ENCODE measurements around the gene PROC. TPM values are rescaled to one million over a fixed set of nuclear protein-coding genes. Genes with fewer than 3 reads are reported as not detected.

The PROC gene
- total RNA-seq, 1 experiment from 2014 or later, result not detected

DNA sequence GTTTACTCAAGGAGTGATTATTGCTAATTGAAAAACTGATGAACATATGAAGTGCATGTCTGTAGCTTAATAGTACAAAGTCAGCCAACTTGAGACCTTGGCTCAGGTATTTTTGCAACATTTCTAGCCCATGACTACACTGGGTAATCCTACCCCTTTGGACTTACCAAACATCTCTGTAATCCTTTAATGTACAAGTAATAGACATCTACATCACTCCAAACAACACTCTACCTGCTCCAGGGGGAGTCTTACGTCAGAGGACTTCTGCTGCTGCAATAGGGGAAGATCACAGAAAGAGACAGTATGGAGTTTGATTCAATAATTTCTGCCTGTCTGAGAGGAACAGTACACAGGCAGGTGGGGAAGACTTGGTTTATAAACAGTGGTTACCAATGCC lies 54.0 kb downstream of the PROC start:
- intact Hi-C loops (cut with micrococcal nuclease), result no loop called here
- DNase-seq (ENCODE audit: low read depth, low spot score) (no peak), ATAC-seq (no peak)
- no peak for TF ChIP-seq ZNF274 (IDR thresholded peaks at IDR 0.05; ENCODE audit: low read depth, low read length)
- no peak for TF ChIP-seq YY1 (IDR thresholded peaks at IDR 0.05; ENCODE audit: extremely low read depth, insufficient replicate concordance, low read depth, low read length)
- no peak for TF ChIP-seq RAD21 (IDR thresholded peaks at IDR 0.05; ENCODE audit: low read depth)
- TF ChIP-seq, protein P1, sequence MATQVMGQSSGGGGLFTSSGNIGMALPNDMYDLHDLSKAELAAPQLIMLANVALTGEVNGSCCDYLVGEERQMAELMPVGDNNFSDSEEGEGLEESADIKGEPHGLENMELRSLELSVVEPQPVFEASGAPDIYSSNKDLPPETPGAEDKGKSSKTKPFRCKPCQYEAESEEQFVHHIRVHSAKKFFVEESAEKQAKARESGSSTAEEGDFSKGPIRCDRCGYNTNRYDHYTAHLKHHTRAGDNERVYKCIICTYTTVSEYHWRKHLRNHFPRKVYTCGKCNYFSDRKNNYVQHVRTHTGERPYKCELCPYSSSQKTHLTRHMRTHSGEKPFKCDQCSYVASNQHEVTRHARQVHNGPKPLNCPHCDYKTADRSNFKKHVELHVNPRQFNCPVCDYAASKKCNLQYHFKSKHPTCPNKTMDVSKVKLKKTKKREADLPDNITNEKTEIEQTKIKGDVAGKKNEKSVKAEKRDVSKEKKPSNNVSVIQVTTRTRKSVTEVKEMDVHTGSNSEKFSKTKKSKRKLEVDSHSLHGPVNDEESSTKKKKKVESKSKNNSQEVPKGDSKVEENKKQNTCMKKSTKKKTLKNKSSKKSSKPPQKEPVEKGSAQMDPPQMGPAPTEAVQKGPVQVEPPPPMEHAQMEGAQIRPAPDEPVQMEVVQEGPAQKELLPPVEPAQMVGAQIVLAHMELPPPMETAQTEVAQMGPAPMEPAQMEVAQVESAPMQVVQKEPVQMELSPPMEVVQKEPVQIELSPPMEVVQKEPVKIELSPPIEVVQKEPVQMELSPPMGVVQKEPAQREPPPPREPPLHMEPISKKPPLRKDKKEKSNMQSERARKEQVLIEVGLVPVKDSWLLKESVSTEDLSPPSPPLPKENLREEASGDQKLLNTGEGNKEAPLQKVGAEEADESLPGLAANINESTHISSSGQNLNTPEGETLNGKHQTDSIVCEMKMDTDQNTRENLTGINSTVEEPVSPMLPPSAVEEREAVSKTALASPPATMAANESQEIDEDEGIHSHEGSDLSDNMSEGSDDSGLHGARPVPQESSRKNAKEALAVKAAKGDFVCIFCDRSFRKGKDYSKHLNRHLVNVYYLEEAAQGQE (IDR thresholded peaks at IDR 0.05; ENCODE audit: low read depth), result no peak
- TF ChIP-seq EZH2 (IDR thresholded peaks at IDR 0.05), result no peak
- no peak for TF ChIP-seq EZH2phosphoT487 (IDR thresholded peaks at IDR 0.05; ENCODE audit: borderline replicate concordance)
- no peak for TF ChIP-seq FOSL1 (IDR thresholded peaks at IDR 0.05; ENCODE audit: low read depth)
- no peak for TF ChIP-seq SRF (IDR thresholded peaks at IDR 0.05; ENCODE audit: low read depth)
- H3K4me3 ChIP-seq (replicated peaks in 1 of 2; ENCODE audit: low read depth in 1 of 2, low read length in 2 of 2), result no peak overlapping the region
- no peaks in the 10 kb centered on the region for H3K36me3 ChIP-seq (ENCODE audit: control insufficient read depth in 1 of 2, insufficient read depth in 2 of 2, low read length in 2 of 2)
- no peak overlapping the region for H3K27ac ChIP-seq (ENCODE audit: low read depth, low read length)
- H3K4me2 ChIP-seq (ENCODE audit: low read length), result no peak overlapping the region
- no peaks in the 10 kb centered on the region for H3K4me1 ChIP-seq (ENCODE audit: control insufficient read depth in 1 of 2, insufficient read depth in 2 of 2, low read length in 2 of 2)
- H3K9ac ChIP-seq (ENCODE audit: low read length), result no peak overlapping the region
- H3K9me3 ChIP-seq (ENCODE audit: control insufficient read depth in 1 of 2, insufficient read depth in 1 of 2, low read depth in 1 of 2, low read length in 2 of 2), result no peaks in the 10 kb centered on the region
- no peaks in the 10 kb centered on the region for H3K27me3 ChIP-seq (ENCODE audit: insufficient read depth, low read length)
- CTCF ChIA-PET, result no interaction called here
- H3K9me2 ChIP-seq (ENCODE audit: insufficient read depth), result no peaks in the 10 kb centered on the region
- no peak overlapping the region for H2AFZ ChIP-seq (ENCODE audit: low read depth, low read length, poor library complexity, severe bottlenecking)
- H3K79me2 ChIP-seq (ENCODE audit: insufficient read depth, low read length), result no peaks in the 10 kb centered on the region
- POLR2A ChIA-PET, result no interaction called here
- H4K20me1 ChIP-seq (ENCODE audit: insufficient read depth), result no peaks in the 10 kb centered on the region
- no TSS peak for BruUV-seq (replicated peaks)
- RAD21 ChIA-PET (ENCODE audit: low non-redundant PET in 1 of 2, low total read pairs in 2 of 2, uncharacterized antibody in 2 of 2, unreplicated experiment in 2 of 2), result interaction anchor here in 1 of 2 experiments (0.5 kb wide), 1 partner anchor 282 kb away, joined by 3 read pairs; no protein-coding TSS in a partner anchor

Data from HCT116 (cell line).